ENCODE data around the gene PEA15.

- TF ChIP-seq POLR2AphosphoS5 (IDR thresholded peaks at IDR 0.05; ENCODE audit: low read depth, low read length) (no peak), POLR2A (IDR thresholded peaks at IDR 0.05; ENCODE audit: low read depth, low read length) (no peak), TAF1 (IDR thresholded peaks at IDR 0.05; ENCODE audit: borderline replicate concordance, low read depth, low read length) (no peak)
These were observed 36.4 kb upstream of the PEA15 start for GRCh38 chr1:160168609-160169369.

All from GM12892 (cell line).